GM12872 (cell line): Measurements from ENCODE around the gene NR0B2.

ENCODE experiments used
- TF ChIP-seq, protein P1 (sequence below): IDR thresholded peaks from 3 replicates; pipeline ENCODE4 v1.5.1; 2011; ENCODE audit warnings: low read depth, mild to moderate bottlenecking, low read length, moderate library complexity; ENCODE audit not compliant: insufficient read depth

NR0B2 gene

DNA sequence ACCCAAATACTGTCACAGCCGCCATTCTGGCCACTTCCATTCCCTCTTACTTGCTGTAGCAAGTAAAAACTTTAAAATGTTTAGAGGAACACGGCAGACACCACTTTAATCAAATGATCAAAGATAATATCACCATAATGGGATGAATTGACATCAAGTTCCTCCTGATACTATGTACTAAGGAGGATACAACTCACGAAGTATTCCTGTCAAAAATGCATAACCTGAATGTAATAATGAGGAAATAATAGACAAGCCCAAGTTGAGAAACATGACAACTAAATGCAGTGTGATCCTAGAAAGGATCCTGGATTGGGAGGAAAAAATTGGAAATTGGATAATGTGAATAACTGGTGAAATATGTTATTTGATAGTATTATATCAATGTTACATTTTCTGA lies 42.5 kb upstream of the NR0B2 start:
- TF ChIP-seq, protein P1, sequence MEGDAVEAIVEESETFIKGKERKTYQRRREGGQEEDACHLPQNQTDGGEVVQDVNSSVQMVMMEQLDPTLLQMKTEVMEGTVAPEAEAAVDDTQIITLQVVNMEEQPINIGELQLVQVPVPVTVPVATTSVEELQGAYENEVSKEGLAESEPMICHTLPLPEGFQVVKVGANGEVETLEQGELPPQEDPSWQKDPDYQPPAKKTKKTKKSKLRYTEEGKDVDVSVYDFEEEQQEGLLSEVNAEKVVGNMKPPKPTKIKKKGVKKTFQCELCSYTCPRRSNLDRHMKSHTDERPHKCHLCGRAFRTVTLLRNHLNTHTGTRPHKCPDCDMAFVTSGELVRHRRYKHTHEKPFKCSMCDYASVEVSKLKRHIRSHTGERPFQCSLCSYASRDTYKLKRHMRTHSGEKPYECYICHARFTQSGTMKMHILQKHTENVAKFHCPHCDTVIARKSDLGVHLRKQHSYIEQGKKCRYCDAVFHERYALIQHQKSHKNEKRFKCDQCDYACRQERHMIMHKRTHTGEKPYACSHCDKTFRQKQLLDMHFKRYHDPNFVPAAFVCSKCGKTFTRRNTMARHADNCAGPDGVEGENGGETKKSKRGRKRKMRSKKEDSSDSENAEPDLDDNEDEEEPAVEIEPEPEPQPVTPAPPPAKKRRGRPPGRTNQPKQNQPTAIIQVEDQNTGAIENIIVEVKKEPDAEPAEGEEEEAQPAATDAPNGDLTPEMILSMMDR = no peak

DNA sequence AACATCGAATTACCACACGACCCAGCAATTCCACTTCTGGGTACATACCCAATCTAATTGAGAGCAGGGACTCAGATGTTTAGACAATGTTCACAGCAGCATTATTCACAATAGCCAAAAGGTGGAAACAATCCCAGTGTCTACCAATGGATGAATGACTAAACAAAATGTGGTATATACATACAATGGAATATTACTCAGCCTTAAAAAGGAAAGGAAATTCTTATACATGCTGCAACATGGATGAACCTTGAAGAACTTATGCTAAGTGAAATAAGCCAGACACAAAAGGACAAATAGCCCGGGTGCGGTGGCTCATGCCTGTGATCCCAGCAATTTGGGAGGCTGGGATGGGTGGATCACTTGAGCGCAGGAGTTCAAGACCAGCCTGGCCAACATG lies 39.6 kb upstream of the NR0B2 start:
- TF ChIP-seq, protein P1 = no peak

DNA sequence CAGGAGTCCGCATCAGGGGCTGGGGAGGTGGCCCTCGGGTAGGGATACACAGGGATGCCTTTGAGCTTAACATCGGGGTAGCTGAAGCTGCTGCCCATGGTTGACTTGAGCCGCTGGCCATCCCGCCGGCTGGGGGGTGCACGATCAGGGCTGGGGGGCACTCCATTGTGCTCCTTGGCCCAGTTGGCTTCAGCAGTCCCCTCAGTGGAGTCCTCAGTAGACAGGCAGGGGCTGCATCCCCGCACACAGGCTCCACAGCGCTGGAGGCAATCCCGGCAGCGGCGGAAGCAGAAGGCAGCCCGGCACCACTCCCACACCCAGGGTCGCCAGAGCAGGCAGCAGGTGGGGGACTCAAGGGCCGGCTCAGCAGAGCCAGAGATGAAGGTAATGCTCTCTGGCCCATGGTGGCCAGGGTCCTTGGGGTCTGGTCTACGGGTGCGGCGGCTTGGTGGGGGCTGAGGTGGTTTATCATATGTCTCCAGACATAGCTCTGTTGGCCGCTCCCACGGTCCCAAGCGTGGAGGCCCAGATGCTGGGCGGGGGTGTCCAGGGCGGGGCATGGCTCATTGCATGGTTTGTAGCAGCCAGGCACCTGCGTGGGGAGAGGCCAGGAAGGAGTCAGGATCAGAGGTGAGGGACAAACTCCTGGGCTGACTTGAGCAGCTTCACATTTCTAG lies 38.2 kb upstream of the NR0B2 start:
- TF ChIP-seq, protein P1 = no peak

DNA sequence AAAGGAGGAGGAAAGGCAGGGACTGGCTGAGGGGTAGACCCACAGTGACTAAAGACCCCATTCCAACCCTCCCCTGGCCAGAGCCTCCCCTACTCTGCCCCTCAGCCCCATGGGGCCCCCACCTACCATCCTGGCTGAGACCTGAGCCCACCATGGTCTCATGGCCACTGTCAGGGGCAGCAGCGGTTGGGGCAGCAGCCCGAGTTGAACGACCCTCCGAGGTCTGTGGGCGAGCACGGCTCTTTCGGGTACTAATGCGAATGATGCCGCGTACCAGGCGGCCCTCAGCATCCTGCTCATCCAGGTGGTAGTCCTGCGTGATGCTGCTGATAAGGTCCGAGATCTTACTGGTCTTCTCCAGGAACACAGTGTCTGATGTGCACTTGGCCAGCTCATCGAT lies 37.4 kb upstream of the NR0B2 start:
- TF ChIP-seq, protein P1 = no peak

DNA sequence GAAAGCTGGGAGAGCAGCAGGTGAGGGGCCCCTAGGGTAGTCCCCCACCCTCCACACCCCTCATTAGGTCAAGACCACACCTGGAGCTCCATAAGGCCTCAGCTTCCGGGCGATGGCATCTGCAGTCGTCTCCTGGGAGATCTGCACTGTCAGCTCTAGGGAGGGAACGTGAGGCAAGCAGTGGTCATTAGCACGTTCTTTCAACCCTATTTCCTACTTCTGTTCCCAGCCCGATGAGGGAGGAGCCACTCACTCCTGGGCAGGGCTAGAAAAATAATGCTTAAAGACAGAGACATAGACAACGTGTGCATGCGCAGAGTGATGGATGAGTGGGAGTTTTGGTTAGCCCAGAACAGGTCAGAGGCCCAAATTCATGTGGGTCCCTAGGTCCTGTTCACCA lies 36.8 kb upstream of the NR0B2 start:
- TF ChIP-seq, protein P1 = no peak

DNA sequence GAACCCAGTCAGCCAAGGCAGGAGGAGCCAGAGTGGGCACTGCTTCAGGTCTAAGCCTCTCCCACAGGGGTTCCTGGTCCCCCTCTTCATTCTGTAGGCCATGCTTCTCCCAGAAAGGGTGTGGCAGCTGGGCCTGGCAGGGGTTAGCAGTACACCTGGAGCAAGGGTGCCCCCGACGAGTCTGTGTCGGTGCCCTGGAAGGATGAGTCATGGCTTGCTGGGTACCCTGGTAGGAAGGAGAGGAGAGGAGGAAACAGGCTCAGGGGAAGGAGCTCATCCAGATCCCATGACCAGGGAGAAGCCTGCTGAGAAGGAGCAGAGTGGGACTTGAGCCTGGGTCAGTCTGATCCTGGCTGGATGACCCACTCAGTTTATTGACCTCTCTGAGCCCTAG lies 36.1 kb upstream of the NR0B2 start:
- TF ChIP-seq, protein P1 = no peak

DNA sequence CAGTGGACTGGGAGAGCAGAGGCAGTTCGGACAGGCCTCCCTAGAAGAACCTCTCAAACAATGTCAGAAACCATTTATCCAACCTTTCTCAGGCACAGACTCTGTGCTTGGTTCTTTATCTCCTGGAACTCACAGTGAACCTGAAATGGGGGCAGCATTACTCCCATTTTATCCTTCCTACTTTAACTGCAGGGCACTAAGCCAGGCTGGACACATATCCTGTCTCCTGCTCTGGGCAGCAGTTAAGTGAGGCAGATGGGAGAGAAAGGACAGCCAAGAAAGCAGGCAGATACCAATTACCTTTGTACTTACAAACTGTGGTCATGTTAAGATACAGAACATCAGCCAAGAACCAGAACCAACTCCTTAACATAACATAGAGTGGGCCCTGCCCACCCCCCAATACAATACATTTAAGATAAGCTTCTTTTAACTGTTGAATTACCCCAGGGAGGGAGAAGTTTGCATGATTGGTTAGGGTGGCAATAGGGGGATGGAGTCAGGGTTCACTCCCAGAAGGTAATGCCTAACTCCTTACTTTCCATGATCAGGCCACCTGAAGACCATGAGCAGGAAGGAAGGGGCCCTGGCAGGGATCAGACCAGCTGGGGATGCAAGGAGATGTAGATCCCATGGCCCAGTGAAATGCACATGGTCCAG lies 35.6 kb upstream of the NR0B2 start:
- TF ChIP-seq, protein P1 = no peak
